ENCODE data around the gene JOSD2.

The JOSD2 gene

DNA sequence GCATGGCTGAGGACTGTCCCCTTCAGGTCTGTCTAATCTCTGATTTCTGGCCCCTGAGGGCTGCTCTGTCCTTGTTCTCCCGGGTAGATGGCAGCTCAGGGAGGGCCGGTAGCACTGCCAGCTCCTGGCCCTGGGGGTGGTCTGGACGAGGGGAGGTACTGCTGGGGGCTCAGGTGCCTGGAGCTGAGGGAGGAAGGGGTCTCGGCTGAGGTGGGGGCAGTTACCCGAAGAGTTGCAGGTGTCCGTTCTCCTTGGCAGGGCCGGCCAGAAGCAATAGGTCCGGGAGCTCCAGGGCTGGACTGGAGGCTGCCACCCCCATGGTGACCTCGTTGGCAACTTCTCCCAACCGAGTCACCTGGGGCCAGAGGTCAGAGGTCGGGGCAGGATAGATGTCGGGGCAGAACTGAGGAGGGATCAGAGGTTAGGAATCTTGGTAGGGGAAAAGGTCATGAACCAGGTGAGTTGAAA, 35.9 kb downstream of the JOSD2 start:
- DNase-seq: no peak

DNA sequence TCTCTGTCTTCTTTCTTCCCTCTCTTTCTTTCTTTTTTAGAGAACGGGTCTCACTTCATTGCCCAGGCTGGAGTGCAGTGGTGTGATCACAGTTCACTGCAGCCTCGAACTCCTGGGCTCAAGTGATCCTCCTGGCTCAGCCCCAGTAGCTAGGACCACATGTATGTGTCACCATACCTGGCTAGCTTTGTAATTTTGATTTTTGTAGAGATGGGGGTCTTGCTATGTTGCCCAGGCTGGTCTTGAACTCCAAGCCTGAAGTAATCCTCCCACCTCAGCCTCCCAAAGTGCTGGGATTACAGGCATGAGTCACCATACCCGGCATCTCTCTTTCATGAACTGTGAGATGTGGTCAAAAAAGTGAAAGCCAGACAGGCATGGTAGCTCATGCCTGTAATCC, 37.7 kb downstream of the JOSD2 start:
- DNase-seq: peak in 1 of 3 donors; percentile 10

DNA sequence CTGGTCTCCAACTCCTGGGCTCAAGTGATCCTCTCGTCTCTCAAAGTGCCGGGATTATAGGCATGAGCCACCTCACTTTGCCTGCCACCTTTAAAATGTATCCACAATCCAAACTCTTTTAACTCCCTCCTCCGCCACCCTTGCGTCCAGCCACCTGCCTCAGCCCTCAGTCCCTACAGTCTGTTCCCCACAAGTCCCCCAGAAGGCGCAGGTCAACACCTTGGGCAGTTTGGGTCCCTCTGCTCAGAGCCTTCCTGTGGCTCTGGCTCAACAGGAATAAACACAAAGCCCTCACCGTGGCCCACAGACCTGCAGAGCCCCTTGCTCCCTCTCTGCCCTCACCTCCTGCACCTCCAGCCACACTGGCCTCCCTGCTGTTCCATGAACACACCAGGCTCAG, 42.2 kb downstream of the JOSD2 start:
- DNase-seq: no peak

DNA sequence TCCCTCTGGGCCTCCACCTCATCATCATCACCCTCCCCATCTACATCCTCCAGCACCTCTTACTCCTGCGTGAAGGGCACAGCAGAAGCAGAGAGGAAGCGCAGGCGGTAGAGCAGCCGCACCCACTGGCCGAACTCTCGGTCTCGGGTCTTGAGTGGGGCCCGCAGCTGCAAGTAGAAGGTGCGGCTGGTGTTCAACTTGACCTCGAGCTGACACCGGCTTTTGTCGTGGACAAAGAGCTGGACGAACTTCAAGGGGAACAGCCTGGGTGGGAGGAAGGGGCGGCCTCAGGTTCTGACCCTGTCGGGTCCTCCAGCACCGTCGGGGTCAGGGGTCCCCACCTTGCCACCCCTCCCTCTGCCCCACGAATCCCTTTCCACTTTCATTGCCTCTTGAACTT, 43.4 kb downstream of the JOSD2 start:
- DNase-seq: no peak

DNA sequence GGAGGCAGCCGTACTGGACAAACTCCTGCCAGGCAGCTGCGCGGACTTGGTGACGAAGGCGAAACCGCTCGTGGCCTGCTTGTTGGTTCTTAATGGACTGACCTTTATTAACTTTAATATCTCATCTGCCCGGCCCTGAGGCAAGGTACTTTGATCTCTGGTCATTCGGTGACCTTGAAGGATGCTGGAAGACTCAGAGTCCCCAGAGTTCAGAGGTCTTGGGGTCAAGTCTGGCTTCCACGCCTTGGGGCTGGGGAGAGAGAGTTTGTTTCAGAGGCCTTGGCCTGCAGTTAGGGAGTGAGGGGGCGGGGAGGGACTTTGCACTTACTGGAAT, 44.3 kb downstream of the JOSD2 start:
- DNase-seq: no peak

DNA sequence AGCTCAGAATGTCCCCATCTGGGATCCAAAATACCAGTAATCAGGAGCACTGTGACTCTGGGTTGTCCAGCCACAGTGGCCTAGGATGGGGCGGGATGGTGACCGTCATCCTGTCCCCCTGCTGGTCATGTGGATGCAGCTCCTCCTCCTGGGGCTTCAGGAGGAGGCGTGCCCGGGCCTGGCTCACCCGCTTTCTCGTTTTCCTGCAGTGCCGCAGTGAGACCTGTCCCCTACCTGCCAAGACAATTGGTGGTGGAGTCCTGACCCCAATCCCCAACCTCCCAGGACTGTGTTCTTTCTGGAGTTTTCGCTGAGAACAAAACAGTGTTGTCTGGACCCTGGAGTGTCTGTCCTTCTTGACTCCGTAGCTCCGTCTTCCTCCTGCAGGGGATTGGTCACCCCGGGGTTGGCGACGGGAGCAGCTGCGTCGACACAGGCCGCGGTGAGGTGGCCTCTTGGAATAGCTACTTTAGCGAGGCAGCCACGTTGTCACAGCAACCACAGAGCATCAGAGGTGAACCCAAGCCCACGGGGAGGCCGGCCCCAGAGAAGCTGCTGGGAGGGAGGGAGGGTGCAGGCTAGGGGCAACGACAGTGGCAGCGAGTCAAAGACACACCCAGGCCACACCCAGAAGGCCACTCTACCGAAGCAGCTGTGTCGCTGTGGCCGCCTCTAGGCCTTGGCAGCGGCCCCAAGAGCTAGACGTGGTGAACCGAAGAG, 44.8 kb downstream of the JOSD2 start:
- peak in 1 of 3 donors; percentile 29 for DNase-seq

DNA sequence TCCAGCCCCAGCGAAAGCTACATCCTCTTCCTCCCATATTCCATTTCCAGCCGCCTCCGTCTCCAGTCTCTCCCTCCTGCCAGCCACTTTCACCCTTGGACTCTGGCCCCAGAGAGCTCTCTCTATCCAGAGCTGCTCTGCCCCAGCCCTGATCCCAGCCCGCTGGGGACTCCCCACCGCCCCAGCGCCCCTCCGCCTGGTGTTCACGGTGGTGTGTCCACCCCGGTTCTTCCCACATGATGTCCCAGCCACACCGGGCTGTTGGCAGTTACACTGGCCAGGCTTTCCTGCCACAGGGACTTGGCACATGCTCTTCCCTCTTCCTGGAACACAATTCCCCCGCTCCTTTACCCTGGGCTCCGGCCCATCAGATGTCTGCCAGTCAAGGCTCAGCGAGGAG, 46.0 kb downstream of the JOSD2 start:
- DNase-seq: no peak

DNA sequence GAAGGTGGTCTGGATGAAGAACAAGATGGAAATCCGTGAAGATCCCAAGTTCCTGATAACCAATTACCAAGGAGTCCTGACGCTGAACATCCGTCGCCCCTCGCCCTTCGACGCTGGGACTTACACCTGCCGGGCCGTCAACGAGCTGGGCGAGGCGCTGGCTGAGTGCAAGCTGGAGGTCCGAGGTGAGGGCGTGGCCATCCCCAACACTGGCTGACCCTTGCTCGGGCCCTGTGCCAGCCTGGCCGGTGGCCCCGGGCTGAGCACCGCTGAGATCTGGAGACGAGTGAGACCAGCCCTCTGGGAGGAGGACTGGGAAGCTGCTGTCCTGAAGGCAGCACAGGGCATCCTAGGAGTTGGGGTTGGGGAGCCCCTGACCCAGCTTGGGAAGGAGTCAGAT, 46.6 kb downstream of the JOSD2 start:
- no peak for DNase-seq

DNA sequence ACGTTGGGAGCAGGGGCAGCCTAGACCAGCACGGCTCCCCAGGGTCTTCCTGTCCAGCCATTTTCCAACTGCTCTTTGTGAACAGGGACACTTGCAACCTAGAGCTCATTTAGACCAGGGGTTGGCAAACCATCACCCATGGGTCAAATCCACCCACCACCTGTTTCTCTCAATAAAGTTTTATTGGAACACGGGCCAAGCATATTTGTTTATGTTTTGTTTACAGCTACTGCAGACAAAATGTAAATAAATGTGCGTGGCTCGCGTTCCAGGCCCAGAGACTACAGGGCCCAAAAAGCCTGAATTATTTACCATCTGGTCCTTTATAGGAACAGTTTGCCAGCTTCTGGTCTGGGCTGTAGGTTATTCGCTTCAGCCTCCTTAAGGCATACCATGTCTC, 48.0 kb downstream of the JOSD2 start:
- no peak for DNase-seq

DNA sequence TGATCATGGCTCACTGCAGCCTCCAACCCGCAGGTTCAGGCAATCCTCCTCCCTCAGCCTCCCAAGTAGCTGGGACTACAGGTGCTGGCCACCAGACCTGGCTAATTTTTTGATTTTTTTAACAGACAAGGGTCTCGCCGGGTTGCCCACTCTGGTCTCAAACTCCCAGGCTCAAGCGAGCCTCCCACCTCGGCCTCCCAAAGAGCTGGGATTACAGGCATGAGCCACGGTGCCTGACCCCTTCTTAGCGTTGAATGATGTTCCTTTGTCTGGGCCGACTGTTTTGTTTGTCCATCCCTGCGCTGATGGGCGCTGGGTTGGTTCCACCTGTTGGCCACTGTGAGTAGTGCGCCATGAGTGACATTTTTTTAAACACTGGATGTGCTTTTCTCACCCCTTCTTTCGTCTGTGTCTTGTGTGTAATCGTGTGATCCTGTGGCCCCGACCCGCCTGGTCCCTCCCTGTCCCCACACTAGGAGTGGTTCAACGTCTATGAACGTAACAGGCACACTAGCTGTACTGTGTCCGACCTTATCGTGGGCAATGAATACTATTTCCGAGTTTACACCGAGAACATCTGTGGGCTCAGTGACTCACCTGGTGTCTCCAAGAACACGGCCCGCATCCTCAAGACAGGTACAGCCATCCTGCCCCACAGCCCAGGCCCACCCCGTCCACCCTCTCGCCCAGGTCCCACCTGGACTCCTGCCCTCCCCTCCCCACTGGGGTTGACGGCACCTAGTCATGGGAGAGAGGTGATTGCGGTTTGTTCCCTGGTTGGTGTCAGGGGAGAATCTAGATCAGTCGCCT, 49.7 kb downstream of the JOSD2 start:
- peak; percentile 67 to 80 (median 78) for DNase-seq

DNA sequence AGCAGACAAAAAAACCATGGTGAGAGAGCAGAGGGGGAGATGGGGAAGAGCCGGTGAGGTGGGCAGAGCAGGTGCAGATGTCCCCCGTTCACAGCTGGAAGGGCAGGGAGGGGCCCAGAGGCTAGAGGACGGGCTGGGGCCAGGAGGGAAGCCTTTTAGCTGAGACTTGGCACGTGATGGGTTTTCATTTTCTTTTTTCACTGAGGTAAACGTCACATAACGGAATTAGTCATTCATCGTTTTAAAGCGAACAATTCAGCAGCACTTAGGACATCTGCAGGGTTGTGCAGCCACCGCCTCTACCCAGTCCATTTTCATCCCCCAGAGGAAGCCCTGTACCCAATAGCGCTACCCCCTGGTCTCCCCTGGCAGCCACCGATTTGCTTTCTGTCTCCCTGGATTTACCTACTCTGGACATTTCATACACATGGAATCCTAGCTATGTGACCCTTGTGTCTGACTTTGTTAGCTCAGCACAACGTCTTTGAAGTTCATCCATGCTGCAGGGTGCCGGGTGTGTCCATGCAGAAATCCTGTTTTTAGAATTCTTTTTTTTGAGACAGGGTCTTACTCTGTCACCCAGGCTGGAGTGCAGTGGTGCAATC, 50.7 kb downstream of the JOSD2 start:
- DNase-seq: peak; percentile 15 to 24 (median 17)

DNA sequence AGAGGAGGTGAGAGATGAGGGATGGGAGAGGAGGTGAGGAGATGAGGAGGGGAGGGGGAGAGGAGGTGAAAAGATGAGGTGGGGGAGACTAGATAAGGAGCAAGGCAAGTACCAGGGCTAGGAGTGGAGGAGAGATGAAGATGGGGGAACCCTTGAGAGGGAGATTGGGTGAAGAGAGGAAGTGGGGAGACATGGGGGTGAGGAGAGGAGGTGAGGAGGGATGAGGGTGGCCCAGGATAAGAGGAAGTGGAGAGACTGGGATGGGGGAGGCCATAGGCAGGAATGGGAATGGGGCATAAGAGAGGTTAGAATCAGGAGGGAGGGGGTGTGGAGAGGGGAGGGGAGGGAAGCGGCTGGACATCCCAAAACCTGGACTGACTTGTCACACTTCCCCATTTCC, 51.4 kb downstream of the JOSD2 start:
- no peak for DNase-seq

DNA sequence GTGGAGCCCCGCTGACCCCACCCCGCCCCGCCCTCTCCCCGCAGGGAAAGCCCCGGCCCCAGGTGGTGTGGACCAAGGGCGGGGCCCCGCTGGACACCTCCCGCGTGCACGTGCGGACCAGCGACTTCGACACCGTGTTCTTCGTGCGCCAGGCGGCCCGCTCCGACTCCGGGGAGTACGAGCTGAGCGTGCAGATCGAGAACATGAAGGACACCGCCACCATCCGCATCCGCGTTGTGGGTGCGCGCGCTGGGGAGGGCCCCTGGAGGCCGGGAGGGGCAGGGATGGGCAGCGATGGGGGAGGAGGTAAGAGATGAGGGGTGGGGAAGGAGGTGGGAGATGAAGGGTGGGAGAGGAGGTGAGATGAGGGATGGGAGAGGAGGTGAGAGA, 51.9 kb downstream of the JOSD2 start:
- no peak for DNase-seq

DNA sequence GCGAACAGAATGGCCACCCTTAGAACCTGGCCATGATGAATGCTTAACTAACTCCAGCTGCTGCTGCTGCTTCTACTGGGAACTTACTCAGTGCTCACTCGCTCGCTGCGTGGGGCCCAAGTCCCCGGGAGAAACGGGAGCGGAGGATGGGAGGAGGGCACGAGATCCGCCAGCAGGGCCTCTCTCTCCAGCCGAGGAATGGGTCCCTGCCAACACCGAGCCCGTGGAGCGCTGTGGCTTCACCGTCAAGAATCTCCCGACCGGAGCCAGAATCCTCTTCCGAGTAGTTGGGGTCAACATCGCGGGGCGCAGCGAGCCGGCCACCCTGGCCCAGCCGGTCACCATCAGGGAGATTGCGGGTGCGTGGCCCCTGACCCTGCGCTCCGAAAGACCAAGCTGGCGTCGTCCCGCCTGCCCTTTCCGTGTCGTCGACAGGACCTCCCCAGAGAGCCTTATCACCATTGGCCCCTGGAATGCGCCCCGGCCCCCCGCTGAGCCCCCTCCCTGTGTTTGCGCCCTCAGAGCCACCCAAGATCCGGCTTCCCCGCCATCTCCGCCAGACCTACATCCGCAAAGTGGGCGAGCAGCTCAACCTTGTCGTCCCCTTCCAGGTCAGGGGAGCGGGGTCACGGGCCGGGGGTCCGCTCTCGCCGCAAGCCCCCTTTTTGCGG, 52.5 kb downstream of the JOSD2 start:
- no peak for DNase-seq

DNA sequence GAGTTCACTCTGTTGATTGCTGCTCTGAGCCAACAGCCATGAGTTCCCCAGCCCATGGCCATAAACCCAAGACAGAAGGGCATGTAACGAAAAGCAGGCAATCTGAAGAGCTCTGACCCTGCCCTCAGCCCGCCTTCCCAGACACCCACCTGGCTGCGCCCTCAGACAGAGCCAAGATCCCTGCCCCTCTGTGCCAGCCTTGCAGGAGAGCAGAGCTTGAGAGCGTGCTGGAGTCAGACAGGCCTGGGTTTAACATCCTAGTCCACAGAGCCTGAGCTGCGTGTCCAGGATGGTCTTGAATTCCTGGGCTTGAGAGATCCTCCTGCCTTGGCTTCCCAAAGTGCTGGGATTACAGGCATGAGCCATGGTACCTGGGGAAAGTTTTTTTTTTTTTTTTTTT, 53.7 kb downstream of the JOSD2 start:
- DNase-seq: no peak
